ENCODE data around the gene CHCT1.
"Not testable (repeated sequence)": the region's sequence is repeated elsewhere in the genome, so short reads cannot be mapped to it uniquely, and the experiment has no call there.

Gene CHCT1

DNA sequence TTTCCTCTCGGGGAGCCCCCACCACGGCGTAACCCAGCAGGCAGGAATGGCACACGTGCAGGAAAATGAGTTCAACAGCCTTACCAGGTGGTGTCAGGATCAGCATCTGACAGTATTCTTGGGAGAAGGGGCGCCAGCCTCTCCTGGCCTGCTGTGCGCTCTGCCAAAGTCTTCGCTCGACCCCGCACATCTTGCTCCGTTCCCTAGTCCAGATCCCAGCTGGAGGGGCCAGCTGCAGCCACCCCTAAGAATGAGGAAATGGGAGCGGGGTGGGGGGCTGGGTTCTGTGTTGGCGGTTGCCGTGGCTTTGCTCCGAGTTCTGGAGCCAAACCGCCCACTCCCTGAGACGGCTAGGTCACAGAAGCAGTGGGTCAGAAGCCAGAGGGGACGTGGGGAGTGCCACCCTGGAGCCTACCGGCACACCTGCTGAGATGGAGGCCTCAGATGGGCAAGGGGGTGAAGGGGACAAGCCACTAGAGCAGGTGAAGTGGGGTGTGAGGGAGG lies at the start of gene CHCT1:
Gene CHCT1, plus strand, starts transcription at position 328 of the 504 bp plus-strand sequence. Its CDS starts 104 bp downstream, at position 432.
- TF ChIP-seq, protein P1, sequence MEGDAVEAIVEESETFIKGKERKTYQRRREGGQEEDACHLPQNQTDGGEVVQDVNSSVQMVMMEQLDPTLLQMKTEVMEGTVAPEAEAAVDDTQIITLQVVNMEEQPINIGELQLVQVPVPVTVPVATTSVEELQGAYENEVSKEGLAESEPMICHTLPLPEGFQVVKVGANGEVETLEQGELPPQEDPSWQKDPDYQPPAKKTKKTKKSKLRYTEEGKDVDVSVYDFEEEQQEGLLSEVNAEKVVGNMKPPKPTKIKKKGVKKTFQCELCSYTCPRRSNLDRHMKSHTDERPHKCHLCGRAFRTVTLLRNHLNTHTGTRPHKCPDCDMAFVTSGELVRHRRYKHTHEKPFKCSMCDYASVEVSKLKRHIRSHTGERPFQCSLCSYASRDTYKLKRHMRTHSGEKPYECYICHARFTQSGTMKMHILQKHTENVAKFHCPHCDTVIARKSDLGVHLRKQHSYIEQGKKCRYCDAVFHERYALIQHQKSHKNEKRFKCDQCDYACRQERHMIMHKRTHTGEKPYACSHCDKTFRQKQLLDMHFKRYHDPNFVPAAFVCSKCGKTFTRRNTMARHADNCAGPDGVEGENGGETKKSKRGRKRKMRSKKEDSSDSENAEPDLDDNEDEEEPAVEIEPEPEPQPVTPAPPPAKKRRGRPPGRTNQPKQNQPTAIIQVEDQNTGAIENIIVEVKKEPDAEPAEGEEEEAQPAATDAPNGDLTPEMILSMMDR (IDR thresholded peaks at IDR 0.05; ENCODE audit: low read depth, low read length, missing control alignments) = no peak
- H3K4me3 ChIP-seq (ENCODE audit: low read depth, low read length) = peak within 1 kb of the TSS; percentile 37
- no peak for DNase-seq (ENCODE audit: low read depth)

DNA sequence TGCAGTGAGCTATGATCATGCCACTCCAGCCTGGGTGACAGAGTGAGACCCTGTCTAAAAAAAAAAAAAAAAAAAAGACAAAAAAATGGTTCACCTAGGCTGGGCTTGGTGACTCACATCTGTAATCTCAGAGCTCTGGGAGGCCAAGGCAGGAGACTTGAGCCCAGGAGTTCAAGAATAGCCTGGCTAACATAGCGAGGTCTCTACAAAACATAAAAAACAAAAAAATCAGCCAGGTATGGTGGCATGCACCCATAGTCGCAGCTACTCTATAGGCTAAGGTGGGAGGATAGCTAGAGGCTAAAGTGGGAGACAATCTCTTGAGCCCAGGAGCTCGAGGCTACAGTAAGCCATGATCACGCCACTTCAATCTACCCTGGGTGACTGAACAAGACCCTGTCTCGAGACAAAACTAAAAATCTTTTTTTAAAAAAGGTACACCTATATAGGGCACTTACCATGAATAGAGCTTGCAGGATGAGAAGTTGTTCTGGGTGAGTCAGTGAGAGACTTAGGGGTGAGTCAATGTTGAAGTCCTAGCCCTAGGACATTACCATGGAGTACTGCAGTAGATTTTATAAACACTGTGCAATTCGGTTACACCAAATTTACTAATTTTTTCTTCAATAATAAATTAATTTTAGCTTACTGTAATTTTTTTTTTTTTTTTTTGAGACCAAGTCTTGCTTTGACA lies 49.4 kb upstream of the CHCT1 start:
- H3K4me3 ChIP-seq (ENCODE audit: low read depth, low read length) = no peak overlapping the region
- DNase-seq (ENCODE audit: low read depth) = no peak
- TF ChIP-seq, protein P1 (IDR thresholded peaks at IDR 0.05; ENCODE audit: low read depth, low read length, missing control alignments) = no peak

DNA sequence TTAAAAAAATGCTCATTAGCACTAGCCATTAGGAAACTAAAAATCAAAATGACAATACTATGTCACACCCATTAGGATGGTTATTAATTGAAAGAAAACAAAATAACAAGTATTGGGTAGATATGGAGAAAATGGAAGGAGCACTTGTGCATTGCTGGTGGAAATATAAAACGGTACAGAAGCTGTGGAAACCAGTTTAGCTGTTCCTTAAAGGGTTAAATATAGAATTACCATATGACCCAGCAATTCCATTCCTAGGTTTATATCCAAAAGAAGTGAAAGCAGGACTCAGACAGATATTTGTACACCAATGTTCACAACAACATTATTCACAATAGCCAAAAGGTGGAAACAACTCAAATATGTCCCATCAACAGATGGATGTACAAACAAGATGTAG lies 44.1 kb upstream of the CHCT1 start:
- not testable (repeated sequence) for DNase-seq (ENCODE audit: low read depth); H3K4me3 ChIP-seq (ENCODE audit: low read depth, low read length)

DNA sequence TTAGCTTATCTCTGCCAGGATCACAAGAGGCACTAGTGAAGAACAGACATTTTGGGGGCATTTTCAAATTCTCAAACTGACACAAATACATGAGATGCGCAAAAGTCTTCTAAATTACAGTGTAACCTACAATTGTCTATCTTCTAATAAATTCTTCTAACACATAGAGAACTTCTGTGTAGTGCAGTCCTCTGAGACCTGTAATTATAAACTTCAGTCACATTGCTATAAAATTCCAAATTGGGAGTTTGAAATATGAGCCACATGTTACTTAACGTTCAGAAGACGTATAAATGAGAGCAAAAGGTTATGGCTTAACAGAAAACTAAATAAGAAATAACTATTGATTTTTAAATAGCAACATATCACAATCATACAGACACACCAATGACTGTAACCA lies 42.8 kb upstream of the CHCT1 start:
- H3K4me3 ChIP-seq (ENCODE audit: low read depth, low read length); DNase-seq (ENCODE audit: low read depth): not testable (repeated sequence)

DNA sequence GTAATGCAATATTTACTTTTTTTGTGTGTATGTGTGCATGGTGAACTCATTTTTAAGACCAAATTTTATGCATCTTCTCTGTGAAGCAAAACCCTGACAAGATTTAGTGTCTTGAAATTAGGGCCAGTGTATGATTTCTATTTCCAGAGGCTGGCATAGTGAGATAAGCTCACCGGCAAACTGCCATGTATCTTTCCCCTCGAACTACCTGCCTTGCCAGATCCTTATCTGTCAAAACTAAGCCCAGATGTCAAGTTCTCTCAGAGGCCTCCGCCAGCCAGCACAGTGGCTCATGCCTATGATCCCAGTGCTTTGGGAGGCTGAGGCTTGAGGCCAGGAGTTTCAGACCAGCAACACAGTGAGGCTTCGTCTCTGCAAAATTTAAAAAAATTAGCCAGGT lies 40.3 kb upstream of the CHCT1 start:
- no peak for DNase-seq (ENCODE audit: low read depth)
- no peak overlapping the region for H3K4me3 ChIP-seq (ENCODE audit: low read depth, low read length)
- TF ChIP-seq, protein P1 (IDR thresholded peaks at IDR 0.05; ENCODE audit: low read depth, low read length, missing control alignments) = no peak

DNA sequence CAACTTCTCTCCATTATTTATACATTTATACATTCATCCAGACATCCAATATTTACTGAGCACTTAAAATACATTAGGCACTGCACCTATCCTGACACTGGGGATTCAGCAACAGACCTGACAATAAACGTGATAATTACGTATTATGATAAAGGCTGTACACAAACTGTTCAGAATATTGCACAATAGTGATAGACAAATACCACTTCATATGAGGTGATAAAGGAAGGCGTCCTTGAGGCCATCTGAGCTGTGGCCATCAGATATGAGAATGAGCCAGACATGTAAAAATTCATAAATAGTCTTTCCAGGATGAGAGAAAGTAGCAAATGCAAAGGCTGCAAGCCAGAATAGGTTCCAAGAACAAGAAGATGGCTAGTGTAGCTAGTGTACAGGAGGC lies 38.9 kb upstream of the CHCT1 start:
- H3K4me3 ChIP-seq (ENCODE audit: low read depth, low read length) = no peak overlapping the region
- TF ChIP-seq, protein P1 (IDR thresholded peaks at IDR 0.05; ENCODE audit: low read depth, low read length, missing control alignments) = no peak
- no peak for DNase-seq (ENCODE audit: low read depth)

DNA sequence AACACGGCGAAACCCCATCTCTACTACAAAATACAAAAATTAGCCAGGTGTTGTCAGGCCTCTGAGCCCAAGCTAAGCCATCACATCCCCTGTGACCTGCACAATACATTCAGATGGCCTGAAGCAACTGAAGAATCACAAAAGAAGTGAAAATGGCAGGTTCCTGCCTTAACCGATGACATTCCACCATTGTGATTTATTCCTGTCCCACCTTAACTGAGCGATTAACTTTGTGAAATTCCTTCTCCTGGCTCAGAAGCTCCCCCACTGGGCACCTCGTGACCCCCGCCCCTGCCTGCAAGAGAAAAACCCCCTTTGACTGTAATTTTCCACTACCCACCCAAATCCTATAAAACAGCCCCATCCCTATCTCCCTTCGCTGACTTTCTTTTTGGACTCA lies 37.4 kb upstream of the CHCT1 start:
- not testable (repeated sequence) for H3K4me3 ChIP-seq (ENCODE audit: low read depth, low read length); DNase-seq (ENCODE audit: low read depth)

DNA sequence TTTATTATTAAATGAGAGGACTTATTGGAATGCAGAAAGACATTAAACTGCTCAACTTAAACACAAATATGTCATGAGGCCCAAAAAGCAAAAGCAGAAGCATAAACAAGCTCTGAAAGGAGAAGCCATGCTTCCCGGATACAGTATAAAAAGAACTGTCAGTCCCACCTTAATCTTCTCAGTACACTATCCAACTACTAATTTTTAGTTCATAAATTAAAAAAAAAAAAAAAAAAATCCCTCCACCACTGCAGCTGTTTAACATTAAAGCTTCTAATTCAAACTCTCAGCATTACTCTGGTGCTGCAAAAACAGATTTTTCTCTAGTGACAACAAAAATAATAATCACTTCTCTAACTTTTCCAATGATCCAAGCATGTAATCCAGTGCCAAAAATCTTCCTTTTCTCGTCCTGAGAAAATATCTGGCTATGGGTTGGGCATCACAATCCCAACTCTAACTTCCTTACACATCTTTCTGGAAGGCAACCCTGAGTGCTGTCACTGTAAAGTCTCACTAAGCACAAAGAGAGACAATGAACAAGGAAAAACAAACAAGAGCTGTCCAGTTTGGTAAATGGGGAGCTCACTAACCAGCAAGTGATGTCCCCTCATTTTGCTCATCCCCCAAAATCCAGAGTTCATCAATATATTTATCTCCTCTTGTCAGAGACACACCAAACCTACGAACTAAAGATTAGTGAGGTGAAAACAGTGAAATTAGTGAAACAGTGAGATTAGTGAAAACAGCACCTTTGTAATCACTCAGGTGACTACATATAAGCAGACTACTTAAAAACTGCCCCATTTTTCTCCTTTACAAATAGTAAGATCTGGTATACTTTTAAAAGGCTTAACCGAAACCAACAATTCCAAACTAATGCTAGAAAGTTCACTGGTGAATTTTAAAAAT lies 35.9 kb upstream of the CHCT1 start:
- H3K4me3 ChIP-seq (ENCODE audit: low read depth, low read length) = no peak overlapping the region
- no peak for DNase-seq (ENCODE audit: low read depth)
- TF ChIP-seq, protein P1 (IDR thresholded peaks at IDR 0.05; ENCODE audit: low read depth, low read length, missing control alignments) = no peak
